Measurements from ENCODE around the gene LSAMP.

DNA sequence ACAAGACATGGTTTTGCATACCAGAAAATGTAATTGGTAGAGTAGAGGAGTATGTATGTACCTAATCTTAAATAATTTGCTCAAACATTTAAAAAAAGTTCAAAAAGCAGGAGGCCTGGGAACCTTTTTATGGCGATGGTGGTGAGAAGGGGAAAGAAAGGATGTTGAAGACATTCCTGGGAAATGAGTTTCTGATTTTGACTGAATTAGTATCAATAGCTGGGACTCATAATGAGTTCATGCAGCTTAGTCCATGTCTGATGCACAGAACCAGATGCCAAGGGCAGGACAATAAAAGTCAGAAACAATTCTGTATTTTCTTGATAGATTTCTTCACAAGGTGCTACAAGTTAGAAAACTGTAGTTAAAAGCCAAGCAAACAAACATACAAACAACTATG lies 426.6 kb downstream of the LSAMP start:
- TF ChIP-seq, protein P1, sequence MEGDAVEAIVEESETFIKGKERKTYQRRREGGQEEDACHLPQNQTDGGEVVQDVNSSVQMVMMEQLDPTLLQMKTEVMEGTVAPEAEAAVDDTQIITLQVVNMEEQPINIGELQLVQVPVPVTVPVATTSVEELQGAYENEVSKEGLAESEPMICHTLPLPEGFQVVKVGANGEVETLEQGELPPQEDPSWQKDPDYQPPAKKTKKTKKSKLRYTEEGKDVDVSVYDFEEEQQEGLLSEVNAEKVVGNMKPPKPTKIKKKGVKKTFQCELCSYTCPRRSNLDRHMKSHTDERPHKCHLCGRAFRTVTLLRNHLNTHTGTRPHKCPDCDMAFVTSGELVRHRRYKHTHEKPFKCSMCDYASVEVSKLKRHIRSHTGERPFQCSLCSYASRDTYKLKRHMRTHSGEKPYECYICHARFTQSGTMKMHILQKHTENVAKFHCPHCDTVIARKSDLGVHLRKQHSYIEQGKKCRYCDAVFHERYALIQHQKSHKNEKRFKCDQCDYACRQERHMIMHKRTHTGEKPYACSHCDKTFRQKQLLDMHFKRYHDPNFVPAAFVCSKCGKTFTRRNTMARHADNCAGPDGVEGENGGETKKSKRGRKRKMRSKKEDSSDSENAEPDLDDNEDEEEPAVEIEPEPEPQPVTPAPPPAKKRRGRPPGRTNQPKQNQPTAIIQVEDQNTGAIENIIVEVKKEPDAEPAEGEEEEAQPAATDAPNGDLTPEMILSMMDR (IDR thresholded peaks at IDR 0.05): no peak
- no peak for TF ChIP-seq POLR2A (IDR thresholded peaks at IDR 0.05)
